VCaP (cell line): ENCODE results near the gene VCAN.
A peak's percentile ranks its signal among the peaks of the same experiment; 100 is the strongest.

ENCODE experiments used
- H3K27ac ChIP-seq: fragments of 450-650 bp; 2 replicates; pipeline ENCODE4 v1.5.1; 2017
- TF ChIP-seq, protein P1 (sequence below): fragments of 450-650 bp; conservative IDR thresholded peaks from 2 replicates; pipeline ENCODE4 v1.5.1; 2017; ENCODE audit warnings: mild to moderate bottlenecking, moderate library complexity

Gene VCAN

DNA sequence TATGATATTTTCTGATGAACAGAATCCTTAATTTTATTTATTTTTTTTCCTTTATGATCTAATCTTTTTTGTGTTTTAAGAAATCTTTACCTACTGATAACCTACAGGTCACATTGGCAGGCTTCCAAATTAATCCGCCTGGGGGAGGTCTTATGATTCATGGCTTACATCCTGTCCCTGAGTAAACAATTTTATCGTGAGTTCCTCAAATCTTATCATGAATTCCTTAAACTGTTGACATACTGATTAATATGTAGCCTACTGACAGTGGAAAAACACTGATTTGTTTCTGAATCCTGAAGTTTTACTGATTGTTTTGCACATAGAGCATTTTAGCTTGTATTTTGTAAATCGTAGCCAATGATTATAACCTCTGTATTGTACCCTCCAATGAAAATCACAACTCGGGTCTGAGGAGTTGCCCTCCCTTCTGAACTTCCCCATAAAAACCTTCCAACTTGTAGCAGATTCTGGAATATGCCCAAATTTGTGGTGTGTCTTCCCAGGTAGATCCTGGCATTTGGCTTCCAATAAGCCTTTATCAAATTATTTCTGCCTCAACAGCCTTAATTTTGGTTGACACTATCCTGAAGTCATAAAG, 105.6 kb downstream of the VCAN start:
- peak overlapping the region; percentile 75 for H3K27ac ChIP-seq
- TF ChIP-seq, protein P1, sequence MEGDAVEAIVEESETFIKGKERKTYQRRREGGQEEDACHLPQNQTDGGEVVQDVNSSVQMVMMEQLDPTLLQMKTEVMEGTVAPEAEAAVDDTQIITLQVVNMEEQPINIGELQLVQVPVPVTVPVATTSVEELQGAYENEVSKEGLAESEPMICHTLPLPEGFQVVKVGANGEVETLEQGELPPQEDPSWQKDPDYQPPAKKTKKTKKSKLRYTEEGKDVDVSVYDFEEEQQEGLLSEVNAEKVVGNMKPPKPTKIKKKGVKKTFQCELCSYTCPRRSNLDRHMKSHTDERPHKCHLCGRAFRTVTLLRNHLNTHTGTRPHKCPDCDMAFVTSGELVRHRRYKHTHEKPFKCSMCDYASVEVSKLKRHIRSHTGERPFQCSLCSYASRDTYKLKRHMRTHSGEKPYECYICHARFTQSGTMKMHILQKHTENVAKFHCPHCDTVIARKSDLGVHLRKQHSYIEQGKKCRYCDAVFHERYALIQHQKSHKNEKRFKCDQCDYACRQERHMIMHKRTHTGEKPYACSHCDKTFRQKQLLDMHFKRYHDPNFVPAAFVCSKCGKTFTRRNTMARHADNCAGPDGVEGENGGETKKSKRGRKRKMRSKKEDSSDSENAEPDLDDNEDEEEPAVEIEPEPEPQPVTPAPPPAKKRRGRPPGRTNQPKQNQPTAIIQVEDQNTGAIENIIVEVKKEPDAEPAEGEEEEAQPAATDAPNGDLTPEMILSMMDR = no peak

DNA sequence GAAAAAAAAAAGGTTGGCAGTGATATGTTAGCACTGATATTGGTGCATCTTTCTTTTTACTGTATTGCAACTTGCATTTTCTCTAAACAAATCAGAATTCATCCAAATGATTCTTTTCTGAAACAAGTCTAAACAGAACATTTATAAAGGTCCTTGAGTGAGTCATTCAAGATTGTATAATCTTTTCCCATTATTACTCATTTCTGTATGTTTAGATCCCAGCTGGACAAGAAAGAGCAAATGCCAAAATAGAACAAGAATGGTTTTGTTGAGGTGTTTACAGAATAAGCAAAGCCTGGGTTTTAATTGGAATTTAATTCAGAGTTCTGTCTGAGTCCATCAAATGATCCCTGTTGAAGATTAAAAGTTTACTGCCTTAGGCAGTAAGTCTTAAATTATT, 112.3 kb downstream of the VCAN start:
- TF ChIP-seq, protein P1 = no peak
- no peak overlapping the region for H3K27ac ChIP-seq

DNA sequence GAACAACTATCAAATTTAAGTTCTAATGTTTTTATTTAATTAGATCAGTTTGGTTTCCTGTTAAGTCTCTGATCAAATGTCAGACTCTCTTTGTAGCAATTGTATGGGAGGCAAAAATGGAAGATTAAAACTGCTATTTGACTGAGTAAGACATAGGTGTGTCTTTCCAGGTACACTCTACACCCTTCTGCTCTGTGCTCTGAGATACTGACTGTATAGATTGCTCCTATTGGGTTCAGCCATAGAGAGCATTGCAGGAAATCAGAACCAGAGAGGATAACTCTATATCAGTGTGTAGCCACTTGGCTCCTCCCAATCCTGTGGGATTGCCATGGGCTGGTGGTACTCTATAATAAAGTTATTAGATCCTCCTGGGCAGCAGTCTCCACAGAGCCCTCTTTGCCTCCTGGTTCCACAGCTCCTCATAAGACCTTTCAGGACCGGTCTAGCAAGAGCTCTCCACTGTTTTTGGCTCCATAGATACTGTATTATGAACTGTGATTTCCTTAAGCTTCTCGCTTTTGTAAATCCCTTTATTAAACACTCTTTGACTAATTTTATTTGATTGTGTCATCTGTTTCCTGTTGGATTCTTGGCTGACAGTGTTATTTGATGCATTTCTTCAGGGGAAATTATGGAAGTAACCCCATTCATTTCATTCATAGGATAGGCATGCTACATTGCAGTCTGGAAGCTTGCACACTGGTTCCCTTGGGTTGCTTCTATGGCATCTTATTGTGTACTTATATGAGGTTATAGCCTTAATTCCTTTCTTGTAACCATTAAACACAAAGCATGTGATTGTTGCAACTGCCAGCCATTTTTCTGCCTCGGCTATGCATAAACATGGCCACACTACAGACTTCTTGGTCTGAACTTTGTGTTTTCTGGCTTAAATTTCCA, 115.6 kb downstream of the VCAN start:
- H3K27ac ChIP-seq = no peak overlapping the region
- TF ChIP-seq, protein P1 = no peak

DNA sequence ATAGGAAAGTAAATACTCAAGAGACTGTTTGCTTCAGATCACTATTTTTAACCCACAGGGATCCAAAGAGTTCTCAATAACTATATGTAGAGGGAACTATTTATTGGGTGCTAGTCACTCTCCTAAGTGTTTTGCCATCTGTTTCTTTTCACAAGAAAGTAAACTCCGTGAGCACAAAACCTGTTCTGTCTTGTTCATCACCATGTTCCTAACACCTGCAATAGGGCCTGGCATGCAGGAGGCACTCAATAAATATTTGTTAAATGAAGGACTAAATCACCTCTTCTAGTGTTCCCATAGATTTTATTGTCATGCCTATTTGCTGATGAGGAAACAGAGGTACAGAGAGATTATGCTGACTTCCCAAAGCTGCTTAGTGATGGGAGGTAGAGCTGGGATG, 118.2 kb downstream of the VCAN start:
- TF ChIP-seq, protein P1 = no peak

DNA sequence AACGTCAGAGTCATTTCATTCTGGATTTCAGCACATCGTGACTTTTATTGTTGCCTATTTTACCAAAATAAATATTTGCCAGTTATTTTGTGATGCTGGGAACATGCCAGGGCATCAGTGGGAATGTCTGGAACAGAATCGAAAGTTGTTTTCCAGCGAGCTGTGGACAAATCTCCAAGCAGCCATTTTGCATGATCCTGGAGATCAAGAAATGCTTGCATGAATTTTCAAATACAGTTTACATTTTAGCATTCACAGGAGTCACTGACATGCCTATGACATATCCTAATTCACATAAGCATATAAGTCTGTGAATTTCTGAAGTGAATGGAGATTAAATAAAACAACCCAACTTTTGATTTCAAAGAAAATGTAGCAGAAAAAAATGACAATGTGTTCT, 119.4 kb downstream of the VCAN start:
- H3K27ac ChIP-seq = peak overlapping the region; percentile 32; the same call in 1 of the 2 replicates
- TF ChIP-seq, protein P1 = no peak

More for the DNA sequence above, 118.2 kb downstream of the VCAN start:
- 0 out of 2 replicates have a peak overlapping the region, but pooled peaks have one; percentile 32 for H3K27ac ChIP-seq

DNA sequence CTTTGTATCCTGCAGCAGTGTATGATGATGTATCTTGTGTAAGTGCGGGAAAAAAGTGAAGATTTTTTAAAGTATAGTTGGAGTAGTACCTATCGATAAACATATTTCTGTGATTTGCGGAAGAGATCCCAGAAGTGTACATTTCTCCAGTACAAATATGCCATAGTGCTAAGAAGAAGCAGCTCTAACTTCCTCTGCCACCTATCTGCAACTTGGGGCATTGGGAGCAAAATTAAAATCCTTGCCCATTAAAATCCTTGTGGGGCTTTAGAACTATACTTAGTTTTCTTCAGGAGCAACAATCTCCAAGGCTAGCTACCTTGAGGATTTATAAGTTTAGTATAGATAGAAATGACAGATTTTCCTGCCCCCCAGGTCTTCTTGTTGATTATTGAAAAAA, 123.7 kb downstream of the VCAN start:
- H3K27ac ChIP-seq = no peak overlapping the region
- TF ChIP-seq, protein P1 = peak; percentile 44

DNA sequence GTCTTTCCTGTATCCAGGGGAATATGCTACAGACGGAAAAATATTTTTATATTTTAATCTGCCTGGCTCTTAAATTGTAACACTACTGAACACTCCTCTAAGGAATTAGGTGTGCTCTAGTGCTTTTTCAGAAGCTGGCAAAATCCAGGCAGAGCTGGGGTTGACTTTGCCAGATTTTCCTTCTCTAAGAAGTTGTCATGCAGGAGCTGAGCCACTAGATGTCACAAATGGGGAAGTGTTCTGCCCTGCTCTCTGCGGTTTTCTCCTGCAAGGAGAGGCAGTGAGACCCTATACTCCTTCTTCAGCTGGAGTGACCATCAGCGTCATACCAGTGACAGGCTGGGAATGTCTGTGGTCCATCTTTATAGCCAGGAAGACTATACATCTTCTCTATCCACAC, 136.6 kb downstream of the VCAN start:
- TF ChIP-seq, protein P1 = peak; percentile 67
- H3K27ac ChIP-seq = no peak overlapping the region
